Skeletal muscle satellite cell (primary cell): ENCODE results near the gene ROMO1.
"Not testable (repeated sequence)": the region's sequence is repeated elsewhere in the genome, so short reads cannot be mapped to it uniquely, and the experiment has no call there.

Experiments
- H3K27me3 ChIP-seq: 2 replicates; pipeline ENCODE4 v1.7.0; 2013; ENCODE audit warnings: low read length; ENCODE audit not compliant: control insufficient read depth, insufficient read depth
- H3K36me3 ChIP-seq: 2 replicates; pipeline ENCODE4 v1.7.0; 2013; ENCODE audit warnings: mild to moderate bottlenecking, control low read depth, low read length; ENCODE audit not compliant: insufficient read depth
- H3K4me1 ChIP-seq: 2 replicates; pipeline ENCODE4 v1.7.0; 2013; ENCODE audit warnings: low read length; ENCODE audit not compliant: control insufficient read depth, insufficient read depth
- H3K4me2 ChIP-seq: 2 replicates; pipeline ENCODE4 v1.7.0; 2013; ENCODE audit warnings: mild to moderate bottlenecking, low read length
- H3K4me3 ChIP-seq: 2 replicates; pipeline ENCODE4 v1.7.0; 2013; ENCODE audit warnings: low read length
- H3K9ac ChIP-seq: 2 replicates; pipeline ENCODE4 v1.7.0; 2013; ENCODE audit warnings: mild to moderate bottlenecking, low read depth, low read length, moderate library complexity
- H3K9me3 ChIP-seq: replicated peaks from 2 replicates; pipeline ENCODE4 v1.7.0; 2013; ENCODE audit warnings: mild to moderate bottlenecking, control low read depth, low read length

The ROMO1 gene

DNA sequence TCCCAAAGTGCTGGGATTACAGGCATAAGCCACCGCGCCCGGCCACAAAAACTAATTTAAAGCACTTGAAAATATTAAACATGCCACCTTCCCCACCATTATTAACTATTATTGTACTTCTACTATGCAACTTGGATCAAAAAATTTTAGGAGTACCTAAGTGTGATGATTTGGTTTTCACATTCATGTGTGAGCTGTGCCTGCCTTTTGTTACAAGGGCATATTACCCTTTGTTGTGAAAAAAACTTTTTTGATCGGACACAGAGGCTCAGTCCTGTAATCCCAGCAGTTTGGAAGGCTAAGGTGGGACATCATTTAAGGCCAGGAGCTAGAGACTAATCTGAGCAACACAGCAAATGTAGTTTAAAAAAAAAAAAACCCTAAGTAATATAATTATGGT is 17.1 kb downstream of the ROMO1 start:
- H3K4me2 ChIP-seq, result no peak overlapping the region
- peaks cover 14% of the 10 kb centered on the region for H3K4me1 ChIP-seq
- H3K4me3 ChIP-seq, result no peak overlapping the region
- H3K9me3 ChIP-seq, result no peaks in the 10 kb centered on the region
- peaks cover 95% of the 10 kb centered on the region for H3K36me3 ChIP-seq
- no peak overlapping the region for H3K9ac ChIP-seq
- H3K27me3 ChIP-seq, result no peaks in the 10 kb centered on the region

DNA sequence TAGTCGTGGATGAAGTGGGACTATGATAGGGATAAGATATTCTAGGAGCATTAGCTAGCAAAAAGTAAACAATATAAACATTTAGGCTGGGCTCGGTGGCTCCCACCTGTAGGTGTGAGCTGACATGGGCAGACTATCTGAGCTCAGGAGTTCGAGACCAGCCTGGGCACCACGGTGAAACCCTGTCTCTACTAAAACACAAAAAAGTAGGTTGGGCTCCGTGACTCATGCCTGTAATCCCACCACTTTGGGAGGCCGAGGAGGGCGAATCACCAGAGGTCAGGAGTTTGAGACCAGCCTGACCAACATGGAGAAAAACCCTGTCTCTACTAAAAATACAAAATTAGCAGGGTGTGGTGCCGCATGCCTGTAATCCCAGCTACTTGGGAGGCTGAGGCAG is 19.1 kb downstream of the ROMO1 start:
- H3K4me2 ChIP-seq, H3K4me3 ChIP-seq, H3K9ac ChIP-seq, H3K27me3 ChIP-seq, H3K9me3 ChIP-seq: not testable (repeated sequence)
- peaks cover 97% of the 10 kb centered on the region for H3K36me3 ChIP-seq
- H3K4me1 ChIP-seq, result peaks cover 14% of the 10 kb centered on the region

DNA sequence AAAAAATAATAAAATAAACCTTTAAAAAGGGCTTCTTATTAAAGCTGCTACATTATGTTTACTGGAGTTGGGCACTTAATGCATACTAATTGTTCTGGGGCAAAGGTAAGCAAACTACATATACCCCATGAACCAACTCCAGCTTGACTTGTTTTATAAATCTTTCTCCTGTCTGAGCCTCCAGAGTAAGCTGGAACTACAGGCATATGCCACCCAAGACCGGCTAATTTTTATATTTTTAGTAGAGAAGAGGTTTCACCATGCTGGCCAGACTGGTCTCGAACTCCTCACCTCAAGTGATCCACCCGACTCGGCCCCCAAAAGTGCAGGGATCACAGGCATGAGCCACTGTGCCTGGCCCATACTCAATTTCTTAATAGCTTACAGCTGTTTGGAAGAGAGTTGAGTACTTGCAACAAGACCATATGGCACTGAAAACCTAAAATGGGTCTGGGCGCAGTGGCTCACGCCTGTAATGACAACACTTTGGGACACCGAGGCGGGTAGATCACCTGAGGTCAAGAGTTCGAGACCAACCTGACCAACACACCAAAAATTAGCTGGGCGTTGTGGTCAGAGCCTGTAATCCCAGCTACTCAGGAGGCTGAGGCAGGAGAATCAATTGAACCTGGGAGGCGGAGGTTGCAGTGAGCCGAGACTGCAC is 19.9 kb downstream of the ROMO1 start:
- Histone ChIP-seq H3K9ac (no peak overlapping the region), H3K27me3 (no peaks in the 10 kb centered on the region), H3K4me2 (no peak overlapping the region), H3K4me1 (peaks cover 14% of the 10 kb centered on the region), H3K9me3 (no peaks in the 10 kb centered on the region), H3K36me3 (peaks cover 97% of the 10 kb centered on the region), H3K4me3 (no peak overlapping the region)

DNA sequence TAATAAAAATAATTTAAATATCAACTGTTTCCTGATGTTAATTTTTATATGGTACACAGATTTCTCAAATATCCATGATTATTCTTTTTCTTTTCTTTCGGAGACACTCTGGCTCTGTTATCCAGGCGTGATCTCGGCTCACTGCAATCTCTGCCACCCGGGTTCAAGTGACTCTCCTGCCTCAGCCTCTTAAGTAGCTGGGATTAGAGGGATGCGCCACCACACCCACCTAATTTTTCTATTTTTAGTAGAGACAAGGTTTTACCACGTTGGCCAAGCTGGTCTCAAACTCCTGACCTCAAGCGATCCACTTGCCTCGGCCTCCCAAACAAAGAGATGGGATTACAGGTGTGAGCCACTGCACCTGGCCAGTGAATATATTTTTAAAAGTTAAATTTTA is 20.5 kb downstream of the ROMO1 start:
- H3K4me3 ChIP-seq, result no peak overlapping the region
- H3K36me3 ChIP-seq, result peaks cover 97% of the 10 kb centered on the region
- H3K27me3 ChIP-seq, result no peaks in the 10 kb centered on the region
- no peaks in the 10 kb centered on the region for H3K9me3 ChIP-seq
- H3K4me2 ChIP-seq, result no peak overlapping the region
- peaks cover 14% of the 10 kb centered on the region for H3K4me1 ChIP-seq
- H3K9ac ChIP-seq, result no peak overlapping the region

GRCh38 chr20:35720165-35721123 is 21.2 kb downstream of the ROMO1 start:
- H3K36me3 ChIP-seq, result peaks cover 97% of the 10 kb centered on the region
- H3K9ac ChIP-seq, result no peak overlapping the region
- no peak overlapping the region for H3K4me2 ChIP-seq
- H3K4me3 ChIP-seq, result no peak overlapping the region
- no peaks in the 10 kb centered on the region for H3K9me3 ChIP-seq
- H3K27me3 ChIP-seq, result no peaks in the 10 kb centered on the region
- peaks cover 14% of the 10 kb centered on the region for H3K4me1 ChIP-seq

- no peaks in the 10 kb centered on the region for H3K9me3 ChIP-seq
- H3K36me3 ChIP-seq, result peaks cover 97% of the 10 kb centered on the region
- H3K27me3 ChIP-seq, result no peaks in the 10 kb centered on the region
- H3K9ac ChIP-seq, result no peak overlapping the region
- H3K4me2 ChIP-seq, result no peak overlapping the region
- H3K4me3 ChIP-seq, result no peak overlapping the region
- peaks cover 14% of the 10 kb centered on the region for H3K4me1 ChIP-seq
These were observed 22.0 kb downstream of the ROMO1 start for GRCh38 chr20:35721219-35721618.

DNA sequence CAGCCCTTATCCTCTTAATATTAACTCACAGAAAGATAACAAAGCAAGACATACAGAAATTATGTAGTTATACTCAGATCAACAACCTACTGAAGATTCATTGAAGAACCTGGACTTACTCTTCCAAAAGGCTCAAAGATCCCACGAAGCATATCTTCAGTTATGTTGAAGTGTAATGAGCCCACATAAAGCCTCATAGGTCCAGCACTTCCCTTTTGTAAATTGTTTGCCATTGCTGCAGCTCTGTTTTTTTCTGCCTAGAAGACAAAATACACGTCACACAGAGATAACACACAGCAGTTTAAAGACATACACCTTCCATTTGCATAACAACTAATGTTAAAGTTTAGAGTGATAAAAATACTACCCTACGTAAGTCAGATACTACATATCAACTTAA is 22.4 kb downstream of the ROMO1 start:
- peaks cover 97% of the 10 kb centered on the region for H3K36me3 ChIP-seq
- peaks cover 14% of the 10 kb centered on the region for H3K4me1 ChIP-seq
- no peak overlapping the region for H3K9ac ChIP-seq
- no peaks in the 10 kb centered on the region for H3K27me3 ChIP-seq
- no peaks in the 10 kb centered on the region for H3K9me3 ChIP-seq
- H3K4me3 ChIP-seq, result no peak overlapping the region
- no peak overlapping the region for H3K4me2 ChIP-seq

GRCh38 chr20:35723275-35723639 is 24.1 kb downstream of the ROMO1 start:
- not testable (repeated sequence) for H3K4me2 ChIP-seq, H3K9me3 ChIP-seq, H3K27me3 ChIP-seq, H3K9ac ChIP-seq, H3K4me3 ChIP-seq
- H3K4me1 ChIP-seq, result peaks cover 12% of the 10 kb centered on the region
- peaks cover 95% of the 10 kb centered on the region for H3K36me3 ChIP-seq

DNA sequence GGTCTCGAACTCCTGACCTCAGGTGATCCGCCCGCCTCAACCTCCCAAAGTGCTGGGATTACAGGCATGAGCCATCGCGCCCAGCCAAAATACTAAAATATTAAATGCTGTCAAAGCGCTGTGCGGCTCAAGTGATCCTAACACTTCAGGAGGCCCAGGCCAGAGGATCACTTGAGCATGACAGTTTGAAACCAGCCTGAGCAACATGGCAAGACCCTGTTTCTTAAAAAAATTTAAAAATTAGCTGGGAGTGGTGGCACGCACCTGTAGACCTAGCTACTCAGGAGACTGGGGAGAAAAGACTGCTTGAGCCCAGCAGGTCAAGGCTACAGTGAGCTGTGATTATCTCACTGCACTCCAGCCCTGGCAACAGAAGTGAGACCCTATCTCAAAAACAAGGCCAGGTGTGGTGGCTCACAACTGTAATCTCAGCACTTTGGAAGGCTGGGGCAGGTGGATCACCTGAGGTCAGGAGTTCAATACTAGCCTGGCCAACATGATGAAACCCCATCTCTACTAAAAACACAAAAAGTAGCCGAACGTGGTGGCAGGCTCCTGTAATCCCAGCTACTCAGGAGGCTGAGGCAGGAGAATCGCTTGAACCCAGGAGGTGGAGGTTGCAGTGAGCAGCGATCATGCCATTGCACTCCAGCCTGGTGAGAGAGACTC is 24.6 kb downstream of the ROMO1 start:
- H3K27me3 ChIP-seq, H3K9ac ChIP-seq: not testable (repeated sequence)

GRCh38 chr20:35724321-35725230 is 25.4 kb downstream of the ROMO1 start:
- Histone ChIP-seq H3K4me2 (no peak overlapping the region), H3K36me3 (peaks cover 95% of the 10 kb centered on the region), H3K9ac (no peak overlapping the region), H3K4me3 (no peak overlapping the region), H3K9me3 (no peaks in the 10 kb centered on the region), H3K4me1 (no peaks in the 10 kb centered on the region), H3K27me3 (no peaks in the 10 kb centered on the region)

More for the DNA sequence above, 24.6 kb downstream of the ROMO1 start:
- H3K4me2 ChIP-seq, H3K4me1 ChIP-seq, H3K4me3 ChIP-seq, H3K9me3 ChIP-seq: not testable (repeated sequence)
- peaks cover 95% of the 10 kb centered on the region for H3K36me3 ChIP-seq
